GM19397 (cell line): ENCODE data around the gene CRIP2.

Experiments used
- ATAC-seq: cut with Tn5 transposase; IDR thresholded peaks from one replicate; pipeline ENCODE4 v1.9.1; 2021; ENCODE audit warnings: mild to moderate bottlenecking, moderate library complexity; ENCODE audit not compliant: unreplicated experiment

Gene CRIP2

DNA sequence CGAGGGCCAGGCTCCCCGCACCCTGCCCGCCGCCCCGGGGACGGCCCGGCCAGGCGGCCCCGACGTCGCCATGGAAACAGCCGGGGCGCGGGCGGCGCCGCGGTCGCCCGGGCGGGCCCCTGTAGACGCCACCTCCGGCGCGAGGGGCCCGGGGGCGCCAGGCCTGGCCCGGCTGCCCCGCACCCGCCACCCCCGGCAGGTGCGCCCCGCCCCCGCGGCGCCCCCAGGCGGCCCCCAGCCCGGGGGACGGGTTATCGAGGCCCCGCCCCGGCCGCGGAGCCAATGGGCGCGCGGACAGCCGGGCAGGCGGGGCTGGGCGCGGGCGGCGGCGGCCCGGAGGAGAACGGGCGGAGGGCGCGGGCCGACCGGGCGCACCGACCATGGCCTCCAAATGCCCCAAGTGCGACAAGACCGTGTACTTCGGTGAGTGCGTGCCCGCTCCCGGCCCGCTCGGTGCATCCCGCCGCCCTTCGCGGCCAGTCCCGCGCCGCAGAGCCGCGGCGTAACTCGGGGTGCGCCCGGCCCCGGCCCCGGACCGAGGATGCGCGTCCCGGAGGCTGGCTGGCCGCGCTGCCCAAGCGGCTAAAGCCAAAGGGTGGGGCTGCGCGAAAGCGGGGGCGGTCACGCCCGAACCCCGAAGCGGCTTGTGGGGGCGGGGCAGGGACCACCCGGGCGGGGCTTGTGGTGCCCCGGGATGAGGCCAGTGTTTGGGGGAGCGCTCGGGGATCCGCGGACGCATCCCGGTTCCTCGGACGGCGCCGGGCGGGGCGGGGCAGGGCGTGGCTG is at the start of gene CRIP2:
Gene CRIP2, plus strand, starts transcription at position 339 of the 786 bp plus-strand sequence. Its CDS starts 42 bp downstream, at position 381.
- no peak for ATAC-seq

DNA sequence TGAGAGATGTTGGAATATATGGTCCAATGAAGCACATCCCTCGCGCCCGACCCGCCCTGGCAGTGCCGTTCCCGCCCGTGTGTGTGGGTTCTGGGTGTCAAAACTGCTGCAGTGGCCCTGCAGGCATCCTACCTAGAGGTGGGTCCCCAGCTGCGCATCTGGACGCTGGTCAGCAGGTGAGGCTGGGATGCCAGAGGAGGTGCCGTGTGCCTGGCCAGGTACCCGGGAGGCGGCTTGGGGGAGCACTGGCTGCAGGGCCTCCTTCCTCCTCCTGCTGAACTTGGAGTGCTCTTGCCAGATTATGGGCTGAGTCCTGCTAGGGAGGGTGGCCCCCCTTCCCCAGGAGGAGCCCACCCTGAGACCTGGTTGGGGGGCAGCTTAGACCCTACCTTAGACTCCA is 49.8 kb upstream of the CRIP2 start:
- no peak for ATAC-seq

GRCh38 chr14:105425823-105426247 is 48.8 kb upstream of the CRIP2 start:
- no peak for ATAC-seq

GRCh38 chr14:105426416-105427130 is 48.0 kb upstream of the CRIP2 start:
- no peak for ATAC-seq

- no peak for ATAC-seq
Observed at GRCh38 chr14:105427412-105427811, 47.2 kb upstream of the CRIP2 start.

DNA sequence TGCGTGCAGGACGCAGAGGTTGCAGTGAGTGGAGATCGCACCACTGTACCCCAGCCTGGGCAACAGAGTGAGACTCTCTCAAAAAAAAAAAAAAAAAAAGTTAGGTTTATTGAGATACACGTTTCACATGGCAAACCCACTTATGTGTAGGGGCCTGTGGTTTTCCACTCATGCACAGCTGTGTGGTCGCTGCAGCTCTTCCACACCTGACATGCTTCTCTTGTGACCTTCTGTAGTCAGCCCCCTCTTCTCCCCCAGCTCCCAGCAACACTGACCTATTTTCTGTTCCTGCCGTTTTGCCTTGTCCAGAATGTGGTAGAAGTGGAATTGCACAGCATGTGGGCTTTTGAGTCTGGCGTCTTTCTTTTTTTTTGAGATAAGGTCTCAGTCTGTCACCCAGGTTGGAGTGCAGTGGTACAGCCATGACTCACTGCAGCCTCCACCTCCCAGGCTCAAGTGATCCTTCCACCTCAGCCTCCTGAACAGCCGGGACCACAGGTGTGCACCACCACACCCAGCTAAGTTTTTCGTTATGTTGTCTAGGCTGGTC is 46.6 kb upstream of the CRIP2 start:
- no peak for ATAC-seq

GRCh38 chr14:105430042-105430441 is 44.6 kb upstream of the CRIP2 start:
- ATAC-seq: no peak

- ATAC-seq: no peak
Observed at GRCh38 chr14:105430565-105430964, 44.1 kb upstream of the CRIP2 start.

DNA sequence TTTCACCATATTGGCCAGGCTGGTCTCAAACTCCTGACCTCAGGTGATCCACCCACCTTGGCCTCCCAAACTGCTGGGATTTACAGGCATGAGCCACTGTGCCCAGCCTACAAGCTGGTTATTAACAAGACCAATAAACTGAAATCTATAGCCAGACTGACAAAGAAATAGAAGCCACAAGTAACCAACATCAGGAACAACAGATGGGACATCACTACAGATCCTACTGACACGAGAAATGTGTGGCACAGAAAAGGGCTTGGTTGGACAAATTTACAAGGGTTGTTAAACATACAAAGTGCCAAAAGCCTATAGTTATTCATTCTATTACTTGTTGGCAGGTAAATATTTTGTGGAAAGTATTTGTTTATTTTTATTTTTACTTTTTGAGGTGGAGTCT is 43.4 kb upstream of the CRIP2 start:
- ATAC-seq: no peak

- ATAC-seq: no peak
Observed at GRCh38 chr14:105432657-105433056, 42.0 kb upstream of the CRIP2 start.

DNA sequence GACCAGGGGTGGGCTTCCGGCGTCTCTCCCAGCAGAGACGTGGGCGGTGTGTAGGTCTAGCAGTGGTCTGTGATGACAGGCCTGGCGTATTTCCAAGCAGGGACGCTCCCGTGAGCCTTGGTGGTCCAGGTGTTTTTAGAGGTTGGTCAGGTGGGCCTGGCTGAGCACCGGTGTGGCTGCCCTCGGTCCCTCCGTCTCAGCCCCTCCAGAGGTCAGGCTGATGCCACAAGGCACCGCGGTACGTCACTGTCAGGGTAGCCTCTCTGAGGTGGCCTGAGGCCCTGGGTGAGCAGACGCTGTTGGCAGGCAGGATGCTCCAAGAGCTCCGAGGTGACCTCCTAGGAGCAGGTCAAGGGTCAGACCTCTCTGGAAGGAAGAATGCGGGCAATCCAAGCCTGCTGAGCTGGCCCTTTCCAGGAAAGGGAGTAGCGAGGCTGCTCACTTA is 41.4 kb upstream of the CRIP2 start:
- ATAC-seq: no peak

- ATAC-seq: no peak
Observed at GRCh38 chr14:105436402-105436801, 38.2 kb upstream of the CRIP2 start.

DNA sequence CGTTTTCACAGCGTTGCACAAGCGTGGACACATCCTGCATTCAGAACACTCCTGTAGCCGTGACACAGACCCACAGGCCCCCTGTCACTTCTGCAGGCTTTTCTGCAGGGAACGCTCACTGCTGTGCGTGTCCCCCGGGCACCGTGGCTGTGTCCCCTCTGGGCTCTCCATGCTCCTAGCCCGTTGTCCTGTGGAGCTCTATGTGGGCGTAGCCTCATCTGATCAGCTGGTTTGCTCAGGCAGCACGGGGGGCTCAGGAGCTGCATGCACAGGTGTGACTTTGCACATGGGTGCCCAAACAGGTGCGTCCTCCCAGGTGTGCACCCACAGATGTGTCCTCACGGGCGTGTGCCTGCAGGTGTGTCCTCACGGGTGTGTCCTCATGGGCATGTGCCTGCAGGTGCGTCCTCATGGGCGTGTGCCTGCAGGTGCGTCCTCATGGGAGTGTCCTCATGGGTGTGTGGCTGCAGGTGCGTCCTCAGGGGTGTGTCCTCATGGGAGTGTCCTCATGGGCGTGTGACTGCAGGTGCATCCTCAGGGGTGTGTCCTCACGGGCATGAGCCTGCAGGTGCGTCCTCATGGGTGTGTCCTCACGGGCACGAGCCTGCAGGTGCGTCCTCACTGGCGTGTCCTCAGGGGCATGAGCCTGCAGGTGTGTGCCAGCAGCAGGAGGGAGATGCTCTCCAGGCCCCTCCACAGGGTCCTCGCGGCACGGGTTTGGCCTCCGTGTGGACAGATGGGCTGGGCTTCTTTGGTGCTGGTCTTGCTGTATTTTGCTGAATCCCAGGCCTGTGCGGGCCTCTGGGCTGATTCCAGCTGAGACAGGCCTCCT is 37.5 kb upstream of the CRIP2 start:
- no peak for ATAC-seq

- no peak for ATAC-seq
Observed at GRCh38 chr14:105437723-105438500, 36.7 kb upstream of the CRIP2 start.

DNA sequence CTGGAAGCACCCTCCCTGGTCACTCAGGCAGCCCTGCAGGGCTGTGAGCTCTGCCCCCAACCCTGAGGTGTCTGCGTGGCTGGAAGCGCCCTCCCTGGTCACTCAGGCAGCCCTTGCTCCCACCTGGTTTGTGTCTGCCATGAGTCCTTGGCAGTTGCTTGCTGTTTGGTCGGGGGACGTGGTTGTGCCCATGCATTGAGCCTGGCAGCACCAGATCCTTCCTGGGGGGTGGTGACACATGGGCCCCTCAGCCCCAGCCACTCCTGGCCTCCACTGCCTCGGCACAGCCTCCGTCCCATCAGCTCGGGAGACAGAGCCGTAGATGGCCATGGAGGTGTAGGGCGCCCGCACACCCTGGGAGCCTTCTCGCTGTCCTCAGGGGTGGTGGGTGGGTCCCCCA is 35.4 kb upstream of the CRIP2 start:
- no peak for ATAC-seq

GRCh38 chr14:105439710-105440553 is 34.7 kb upstream of the CRIP2 start:
- no peak for ATAC-seq

- no peak for ATAC-seq
Observed at GRCh38 chr14:105440554-105440900, 34.1 kb upstream of the CRIP2 start.

DNA sequence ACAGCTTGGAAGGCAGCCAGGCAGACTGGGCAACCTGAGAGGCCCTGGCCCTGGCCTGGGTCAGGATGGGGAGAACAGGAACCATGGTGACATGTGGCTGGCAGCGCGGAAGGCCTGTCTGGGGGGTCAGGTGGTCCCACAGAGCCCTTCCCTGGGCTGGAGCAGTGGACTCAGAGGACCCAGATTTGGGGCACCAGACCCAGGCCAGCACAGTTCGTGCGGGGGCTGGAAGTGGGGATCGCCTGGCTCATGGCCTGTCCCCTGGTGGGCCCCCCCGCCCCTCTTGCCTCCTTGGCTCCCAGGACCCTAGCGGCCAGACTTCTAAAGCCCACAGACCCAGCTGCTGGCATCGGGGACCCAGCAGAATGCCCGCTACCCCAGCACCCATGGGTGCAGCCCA is 33.6 kb upstream of the CRIP2 start:
- ATAC-seq: no peak

DNA sequence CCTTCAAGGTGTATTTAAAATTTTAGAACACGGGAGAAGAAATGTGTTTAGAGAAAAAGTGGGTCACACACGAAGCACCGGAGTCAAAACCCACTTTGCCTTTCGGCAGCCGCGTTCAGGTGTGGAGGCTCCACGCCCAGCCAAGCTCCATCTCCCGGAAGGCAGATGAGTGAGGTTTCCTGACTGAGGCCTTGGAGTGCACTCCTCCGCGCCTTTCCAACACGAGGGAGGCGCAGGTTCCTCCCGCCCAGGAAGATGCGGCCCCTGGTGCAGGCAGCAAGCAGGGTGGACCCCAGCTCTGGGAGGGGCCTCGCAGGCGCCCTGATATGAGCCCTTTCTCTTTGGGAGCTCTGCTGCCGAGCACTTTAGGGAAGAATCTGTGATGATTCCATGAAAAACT is 32.5 kb upstream of the CRIP2 start:
- ATAC-seq: no peak

GRCh38 chr14:105442834-105443233 is 31.8 kb upstream of the CRIP2 start:
- no peak for ATAC-seq
